Esophagus muscularis mucosa (tissue), 4 donors: Measurements from ENCODE around the gene SERPING1. TPM values are rescaled to one million over a fixed set of nuclear protein-coding genes. Genes with fewer than 3 reads are reported as not detected.
A peak's percentile ranks its signal among the peaks of the same experiment; 100 is the strongest.

Experiments
- DNase-seq: peaks from one replicate; pipeline ENCODE4 v3.0.0-alpha.2; 2017; ENCODE audit errors: extremely low spot score
- H3K27ac ChIP-seq, 4 donors: fragments of 200-600 bp; sonication (generic); replicated peaks in 1 of 4; 1 replicate in 3 of 4; 2 replicates in 1 of 4; pipeline ENCODE4 v1.5.1; 2016 to 2019; ENCODE audit warnings: mild to moderate bottlenecking in 1 of 4
- H3K27me3 ChIP-seq, 4 donors: fragments of 200-600 bp; sonication (generic); one replicate each; pipeline versions ENCODE4 v1.5.1 to v1.6.0; 2016 to 2019
- H3K36me3 ChIP-seq, 4 donors: fragments of 200-600 bp; sonication (generic); one replicate each; pipeline ENCODE4 v1.5.1; 2016 to 2019
- H3K4me1 ChIP-seq, 4 donors: fragments of 200-600 bp; sonication (generic); one replicate each; pipeline ENCODE4 v1.5.1; 2016 to 2019
- H3K4me3 ChIP-seq, 4 donors: fragments of 200-600 bp; sonication (generic); 1 replicate in 2 of 4; 2 replicates in 2 of 4; pipeline ENCODE4 v1.5.1; 2016 to 2019; ENCODE audit warnings: mild to moderate bottlenecking in 4 of 4, moderate library complexity in 1 of 4
- H3K9me3 ChIP-seq, 4 donors: fragments of 200-600 bp; sonication (generic); 1 replicate in 3 of 4; 2 replicates in 1 of 4; pipeline ENCODE4 v1.5.1; 2016 to 2019
- EP300 ChIP-seq: sonication (generic); formaldehyde crosslinking; IDR thresholded peaks from one replicate; pipeline ENCODE4 v1.6.1; 2017; ENCODE audit warnings: antibody characterized with exemption
- POLR2A ChIP-seq: fragments of 450-650 bp; IDR thresholded peaks from one replicate; pipeline ENCODE4 v1.6.1; 2017; ENCODE audit warnings: antibody characterized with exemption, moderate library complexity, mild to moderate bottlenecking, low read depth
- POLR2AphosphoS5 ChIP-seq, 2 donors: sonication (generic); formaldehyde crosslinking; IDR thresholded peaks; one replicate each; pipeline ENCODE4 v1.6.1; 2017; ENCODE audit warnings: antibody characterized with exemption in 2 of 2
- WGBS: methylation state at CpG from one replicate; pipeline ENCODE4 v1.1.5; 2018; 5-methylcytosine and 5-hydroxymethylcytosine counted together
- intact Hi-C: fragments of 100-400 bp; cut with DNase I; formaldehyde crosslinking; loops from one replicate; pipeline ENCODE4 v1.15.1; 2023
- total RNA-seq, 4 donors: library from RNA; depleted of rRNA; stranded (reverse); fragments of >200 nt; gene quantifications; one replicate each; pipeline versions ENCODE4 v1.1.0 to v1.2.1, GENCODE V29; 2016
- TF ChIP-seq, protein P1 (sequence below), 3 experiments: fragments of 200-600 bp in 2 of 3; fragments of 450-650 bp in 1 of 3; sonication (generic) in 2 of 3; IDR thresholded peaks; one replicate each; pipeline ENCODE4 v1.5.1; 2017 to 2019; ENCODE audit warnings: antibody characterized with exemption in 3 of 3, mild to moderate bottlenecking in 2 of 3, moderate library complexity in 1 of 3

Gene SERPING1
- total RNA-seq, 4 donors from 2014 or later, result 290 to 585 (median 569) TPM

DNA sequence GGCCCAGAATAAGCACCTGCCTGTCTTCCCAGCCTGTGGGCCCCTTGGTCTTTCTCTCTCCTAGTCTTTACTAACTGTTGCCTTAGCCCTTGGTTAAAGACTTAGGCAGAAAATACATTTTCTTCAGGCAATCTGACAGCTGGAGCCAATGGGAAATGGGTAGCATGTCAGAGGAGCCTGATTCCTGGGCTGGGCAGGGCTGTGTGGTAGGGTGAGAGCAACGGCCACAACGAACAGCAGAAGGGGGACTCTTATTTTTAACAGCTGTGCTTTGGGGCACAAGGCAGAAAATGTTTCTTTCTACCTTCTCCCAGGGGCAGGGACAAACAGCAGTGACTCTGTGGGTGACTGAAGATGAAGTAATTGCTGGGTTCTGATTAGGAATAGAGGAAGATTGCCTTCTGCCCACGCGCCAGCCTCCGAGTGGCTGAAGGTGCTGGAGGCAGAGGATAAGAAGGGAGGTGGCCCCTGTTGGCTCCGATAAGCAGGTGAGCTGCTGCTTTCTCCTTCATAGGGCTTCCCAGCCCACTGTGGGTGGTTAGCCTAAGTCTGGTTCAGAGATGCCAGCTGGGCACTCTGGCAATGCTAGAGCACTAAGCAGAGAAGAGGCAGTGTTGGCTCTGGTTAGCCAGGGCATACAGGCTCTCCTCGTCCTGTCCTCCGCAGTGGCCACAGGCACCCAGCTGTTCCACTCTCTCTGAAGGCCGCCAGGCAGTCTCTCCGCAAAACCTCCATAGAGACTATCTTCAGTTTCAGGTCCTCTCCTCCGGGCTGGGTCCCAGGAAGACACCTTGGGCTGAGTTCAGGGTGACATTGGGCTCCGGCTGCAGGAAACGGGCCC lies 50.7 kb downstream of the SERPING1 start:
- H3K36me3 ChIP-seq, result no peaks in the 10 kb centered on the region
- intact Hi-C loops, result loop anchor here (10.0 kb wide), 2 partner anchors 193 to 303 kb away; no protein-coding TSS in a partner anchor
- no peak overlapping the region for H3K27ac ChIP-seq
- no peak for TF ChIP-seq EP300
- TF ChIP-seq POLR2AphosphoS5 (IDR thresholded peaks at IDR 0.05), result no peak
- TF ChIP-seq POLR2A, result no peak
- peak overlapping the region in 3 of 4 donors; percentile 49 to 63 (median 50) for H3K4me3 ChIP-seq
- H3K27me3 ChIP-seq, result peaks cover 5 to 70% (median 36%) of the 10 kb centered on the region in 4 donors
- DNase-seq, result no peak
- no peaks in the 10 kb centered on the region for H3K9me3 ChIP-seq
- WGBS, result 9% methylated on average over 9 of the region's 13 CpGs
- peaks cover 53 to 68% (median 63%) of the 10 kb centered on the region in 4 donors for H3K4me1 ChIP-seq

DNA sequence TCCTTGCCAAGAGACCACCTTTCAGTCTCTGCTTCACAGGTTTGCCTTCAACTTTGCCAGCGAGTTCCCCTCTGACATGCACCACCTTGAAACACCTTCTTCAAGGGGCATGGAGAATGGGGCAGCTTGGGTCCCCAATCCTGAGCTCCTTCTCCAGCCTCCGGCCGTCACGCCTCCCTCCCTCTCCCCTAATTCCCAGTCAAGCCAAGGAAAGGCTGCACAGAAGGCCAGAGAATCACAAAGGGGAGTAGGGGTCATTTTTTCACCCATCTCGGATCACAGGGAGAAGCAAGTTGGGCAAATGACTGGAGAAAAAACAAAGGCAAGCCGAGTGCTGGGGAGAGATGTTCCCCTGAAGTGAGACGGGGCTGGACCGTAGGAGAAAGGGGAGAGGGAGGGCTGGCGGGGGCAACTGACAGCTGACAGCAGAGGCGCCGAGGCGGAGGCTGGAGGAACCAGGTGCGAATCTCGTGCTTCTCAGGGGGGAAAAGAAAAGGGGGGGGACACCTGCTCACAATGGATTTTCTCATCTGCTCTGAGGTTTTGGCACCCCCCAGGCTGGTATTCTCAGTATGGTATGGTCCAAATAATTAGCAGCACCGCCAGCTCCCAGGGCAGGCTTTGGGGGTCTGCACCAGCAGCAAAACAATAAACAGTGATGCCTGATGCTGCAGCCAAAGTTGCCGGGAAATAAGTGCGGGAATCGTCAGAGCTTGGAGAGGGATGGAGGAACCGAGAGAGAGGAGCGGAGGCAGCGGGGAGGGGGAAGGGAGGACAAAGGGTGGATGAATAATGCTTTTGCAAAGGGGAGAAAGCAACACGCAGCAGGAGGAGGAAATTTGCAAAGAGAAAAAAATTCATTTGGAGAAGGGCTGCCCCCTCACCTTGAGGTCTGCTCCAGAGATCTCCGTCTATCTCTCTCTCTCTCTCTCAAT lies 51.6 kb downstream of the SERPING1 start:
- DNase-seq, result no peak
- Histone ChIP-seq H3K36me3 (no peaks in the 10 kb centered on the region), H3K4me1 (peaks cover 53 to 65% (median 63%) of the 10 kb centered on the region in 4 donors), H3K9me3 (no peaks in the 10 kb centered on the region), H3K27ac (peak overlapping the region in 3 of 4 donors; percentile 21 to 27 (median 21)), H3K27me3 (peaks cover 5 to 75% (median 36%) of the 10 kb centered on the region in 4 donors), H3K4me3 (peak overlapping the region; percentile 43 to 63 (median 50))
- WGBS, result under 1% methylated on average over 21 of the region's 23 CpGs
- intact Hi-C loops, result loop anchor here (10.0 kb wide), 2 partner anchors 194 to 304 kb away; no protein-coding TSS in a partner anchor
- TF ChIP-seq EP300 (no peak), POLR2A (no peak), POLR2AphosphoS5 (IDR thresholded peaks at IDR 0.05) (no peak)
- TF ChIP-seq, protein P1, sequence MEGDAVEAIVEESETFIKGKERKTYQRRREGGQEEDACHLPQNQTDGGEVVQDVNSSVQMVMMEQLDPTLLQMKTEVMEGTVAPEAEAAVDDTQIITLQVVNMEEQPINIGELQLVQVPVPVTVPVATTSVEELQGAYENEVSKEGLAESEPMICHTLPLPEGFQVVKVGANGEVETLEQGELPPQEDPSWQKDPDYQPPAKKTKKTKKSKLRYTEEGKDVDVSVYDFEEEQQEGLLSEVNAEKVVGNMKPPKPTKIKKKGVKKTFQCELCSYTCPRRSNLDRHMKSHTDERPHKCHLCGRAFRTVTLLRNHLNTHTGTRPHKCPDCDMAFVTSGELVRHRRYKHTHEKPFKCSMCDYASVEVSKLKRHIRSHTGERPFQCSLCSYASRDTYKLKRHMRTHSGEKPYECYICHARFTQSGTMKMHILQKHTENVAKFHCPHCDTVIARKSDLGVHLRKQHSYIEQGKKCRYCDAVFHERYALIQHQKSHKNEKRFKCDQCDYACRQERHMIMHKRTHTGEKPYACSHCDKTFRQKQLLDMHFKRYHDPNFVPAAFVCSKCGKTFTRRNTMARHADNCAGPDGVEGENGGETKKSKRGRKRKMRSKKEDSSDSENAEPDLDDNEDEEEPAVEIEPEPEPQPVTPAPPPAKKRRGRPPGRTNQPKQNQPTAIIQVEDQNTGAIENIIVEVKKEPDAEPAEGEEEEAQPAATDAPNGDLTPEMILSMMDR (IDR thresholded peaks at IDR 0.05), result no peak

DNA sequence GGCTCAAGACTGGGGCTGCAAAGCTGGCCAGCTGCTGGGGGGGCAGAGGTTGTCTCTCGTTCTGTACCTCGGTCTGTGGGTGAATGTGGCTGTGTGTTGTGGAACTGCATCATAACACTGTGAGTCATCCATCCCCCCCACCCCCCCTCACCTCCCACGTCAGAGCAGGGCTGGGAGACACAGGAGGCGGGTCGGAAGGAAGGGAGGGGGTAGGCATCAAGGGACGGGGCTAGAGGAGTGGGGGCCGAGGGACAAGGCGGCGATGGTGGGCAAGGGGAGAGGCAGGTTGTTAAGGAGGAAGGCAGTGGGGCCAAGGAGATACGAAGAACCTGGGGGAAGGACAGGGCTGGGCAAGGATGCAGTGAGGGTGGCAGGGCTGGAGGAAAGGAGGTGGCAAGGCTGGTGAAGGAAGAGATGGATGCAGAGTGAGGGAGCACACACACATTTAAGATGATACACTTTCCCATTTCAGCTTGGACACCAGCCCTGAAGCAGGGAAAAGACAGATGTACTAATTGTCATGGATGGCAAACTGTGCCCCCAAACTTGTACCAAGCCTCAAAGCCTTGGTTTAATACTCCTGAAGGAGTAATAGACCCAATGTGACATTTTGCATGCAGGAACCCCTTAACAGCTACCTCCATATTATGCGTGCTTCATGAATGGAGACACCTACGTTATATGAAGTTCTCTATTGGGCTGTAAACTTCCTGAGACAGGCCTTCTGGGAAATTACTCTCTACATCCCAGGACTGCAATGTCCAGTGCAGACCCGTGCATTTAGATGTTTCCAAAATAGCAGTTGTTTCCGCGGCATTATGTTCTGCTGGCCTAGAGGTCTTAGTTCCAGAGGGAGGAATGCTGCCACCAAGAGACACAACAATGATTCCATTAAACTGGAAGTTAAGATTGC lies 52.6 kb downstream of the SERPING1 start, which contains the start of gene YPEL4:
Gene YPEL4 (minus strand): TSS at position 87 of the 913 bp plus-strand sequence. CDS start 2,805 bp downstream, outside the sequence.
- Histone ChIP-seq H3K4me1 (peaks cover 45 to 55% (median 53%) of the 10 kb centered on the region in 4 donors), H3K36me3 (no peaks in the 10 kb centered on the region), H3K27me3 (peaks cover 5 to 75% (median 36%) of the 10 kb centered on the region in 4 donors), H3K27ac (peak within 1 kb of the TSS in 3 of 4 donors; percentile 21 to 27 (median 21)), H3K9me3 (no peaks in the 10 kb centered on the region), H3K4me3 (peak within 1 kb of the TSS; percentile 43 to 63 (median 50))
- 14% methylated on average over 13 of the region's 15 CpGs for WGBS
- intact Hi-C loops, result loop anchor here (10.0 kb wide), 2 partner anchors 195 to 305 kb away; no protein-coding TSS in a partner anchor
- DNase-seq, result peak; percentile 99
- TF ChIP-seq POLR2A (no peak), EP300 (no peak), POLR2AphosphoS5 (IDR thresholded peaks at IDR 0.05) (peak; percentile 11 to 50)
- TF ChIP-seq, protein P1 (IDR thresholded peaks at IDR 0.05), result no peak

GRCh38 chr11:57650739-57651090 lies 53.2 kb downstream of the SERPING1 start:
- DNase-seq, result no peak
- TF ChIP-seq EP300 (no peak), POLR2A (no peak), POLR2AphosphoS5 (IDR thresholded peaks at IDR 0.05) (no peak)
- TF ChIP-seq, protein P1 (IDR thresholded peaks at IDR 0.05), result no peak
- no peaks in the 10 kb centered on the region for H3K36me3 ChIP-seq
- no peak overlapping the region for H3K4me3 ChIP-seq
- intact Hi-C loops, result no loop called here
- WGBS, result 76% methylated on average over 5 of the region's 5 CpGs
- H3K9me3 ChIP-seq, result no peaks in the 10 kb centered on the region
- peaks cover 39 to 49% (median 47%) of the 10 kb centered on the region in 4 donors for H3K4me1 ChIP-seq
- H3K27me3 ChIP-seq, result peaks cover 5 to 75% (median 36%) of the 10 kb centered on the region in 4 donors
- no peak overlapping the region for H3K27ac ChIP-seq
